Jurkat, Clone E6-1 (cell line): ENCODE data around the gene HNRNPA1. TPM values are rescaled to one million over a fixed set of nuclear protein-coding genes. Genes with fewer than 3 reads are reported as not detected.
"Not testable (repeated sequence)": the region's sequence is repeated elsewhere in the genome, so short reads cannot be mapped to it uniquely, and the experiment has no call there.

Source experiments
- DNase-seq: peaks from one replicate; pipeline ENCODE4 v3.0.0-alpha.2; 2011; ENCODE audit warnings: low read depth, low spot score
- H3K4me3 ChIP-seq: 2 replicates; pipeline ENCODE4 v1.5.1; 2011; ENCODE audit warnings: mild to moderate bottlenecking, low read length, control low read depth, moderate library complexity
- polyA plus RNA-seq: library from polyadenylated mRNA; unstranded; fragments of >200 nt; gene quantifications from one replicate; pipeline ENCODE4 v1.2.1, GENCODE V29; 2012; ENCODE audit warnings: missing spikeins; ENCODE audit not compliant: insufficient read length, insufficient read depth

The HNRNPA1 gene
- polyA plus RNA-seq = 2,481 TPM

GRCh38 chr12:54280468-54281260, at the start of gene HNRNPA1:
TSS of gene HNRNPA1 (plus strand) at chr12:54280726. CDS start at chr12:54280808, 82 bp downstream.
- DNase-seq = peak; percentile 100
- H3K4me3 ChIP-seq = peak within 1 kb of the TSS; percentile 100

- H3K4me3 ChIP-seq, DNase-seq: not testable (repeated sequence)
Observed at GRCh38 chr12:54231269-54231668, 49.3 kb upstream of the HNRNPA1 start.

- no peak overlapping the region for H3K4me3 ChIP-seq
- no peak for DNase-seq
Observed at GRCh38 chr12:54232790-54233189, 47.7 kb upstream of the HNRNPA1 start.

GRCh38 chr12:54238531-54238930, 42.0 kb upstream of the HNRNPA1 start:
- DNase-seq = no peak
- H3K4me3 ChIP-seq = no peak overlapping the region

GRCh38 chr12:54239620-54240019, 40.9 kb upstream of the HNRNPA1 start:
- no peak for DNase-seq
- no peak overlapping the region for H3K4me3 ChIP-seq

- DNase-seq = no peak
- no peak overlapping the region for H3K4me3 ChIP-seq
Observed at GRCh38 chr12:54240129-54240528, 40.4 kb upstream of the HNRNPA1 start.

GRCh38 chr12:54240971-54241588, 39.4 kb upstream of the HNRNPA1 start:
- H3K4me3 ChIP-seq = no peak overlapping the region
- DNase-seq = no peak

- no peak overlapping the region for H3K4me3 ChIP-seq
- DNase-seq = no peak
Observed at GRCh38 chr12:54246011-54246641, 34.4 kb upstream of the HNRNPA1 start.

GRCh38 chr12:54249489-54249888, 31.0 kb upstream of the HNRNPA1 start:
- no peak for DNase-seq
- H3K4me3 ChIP-seq = no peak overlapping the region

GRCh38 chr12:54251667-54252284, 28.8 kb upstream of the HNRNPA1 start:
- H3K4me3 ChIP-seq = no peak overlapping the region
- peak; percentile 55 for DNase-seq

- no peak for DNase-seq
Observed at GRCh38 chr12:54253240-54253639, 27.3 kb upstream of the HNRNPA1 start.

GRCh38 chr12:54257332-54257731, 23.2 kb upstream of the HNRNPA1 start:
- no peak overlapping the region for H3K4me3 ChIP-seq
- no peak for DNase-seq

More at GRCh38 chr12:54253240-54253639, 27.3 kb upstream of the HNRNPA1 start:
- no peak overlapping the region for H3K4me3 ChIP-seq

- no peak overlapping the region for H3K4me3 ChIP-seq
- DNase-seq = no peak
Observed at GRCh38 chr12:54258201-54258681, 22.3 kb upstream of the HNRNPA1 start.

- H3K4me3 ChIP-seq = peak overlapping the region; percentile 49
- DNase-seq = peak; percentile 86
Observed at GRCh38 chr12:54259194-54260011, 21.1 kb upstream of the HNRNPA1 start.

- no peak for DNase-seq
- H3K4me3 ChIP-seq = no peak overlapping the region
Observed at GRCh38 chr12:54261815-54262402, 18.6 kb upstream of the HNRNPA1 start.

- H3K4me3 ChIP-seq = no peak overlapping the region
- DNase-seq = no peak
Observed at GRCh38 chr12:54262403-54262925, 18.1 kb upstream of the HNRNPA1 start.

- DNase-seq = no peak
- H3K4me3 ChIP-seq = no peak overlapping the region
Observed at GRCh38 chr12:54265364-54265812, 15.1 kb upstream of the HNRNPA1 start.

- H3K4me3 ChIP-seq = no peak overlapping the region
- DNase-seq = no peak
Observed at GRCh38 chr12:54266852-54267251, 13.7 kb upstream of the HNRNPA1 start.
